Peyer's patch (tissue), 4 donors: ENCODE measurements around the gene LRG1. TPM values are rescaled to one million over a fixed set of nuclear protein-coding genes. Genes with fewer than 3 reads are reported as not detected.
A peak's percentile ranks its signal among the peaks of the same experiment; 100 is the strongest.

Source experiments
- DNase-seq, 3 donors: peaks; one replicate each; pipeline ENCODE4 v3.0.0-alpha.2; 2017 to 2019
- H3K27ac ChIP-seq, 4 donors: fragments of 200-600 bp; sonication (generic); one replicate each; pipeline ENCODE4 v1.5.1; 2016 to 2019
- H3K27me3 ChIP-seq, 2 donors: fragments of 200-600 bp; sonication (generic); one replicate each; pipeline ENCODE4 v1.5.1; 2019
- H3K36me3 ChIP-seq, 3 donors: fragments of 200-600 bp; sonication (generic); one replicate each; pipeline ENCODE4 v1.5.1; 2016 to 2019
- H3K4me1 ChIP-seq, 4 donors: fragments of 200-600 bp; sonication (generic); one replicate each; pipeline ENCODE4 v1.5.1; 2016 to 2019
- H3K4me3 ChIP-seq, 4 donors: fragments of 200-600 bp; sonication (generic); 1 replicate in 3 of 4; 2 replicates in 1 of 4; pipeline ENCODE4 v1.5.1; 2016 to 2019; ENCODE audit warnings: mild to moderate bottlenecking in 1 of 4
- H3K9me3 ChIP-seq, 4 donors: fragments of 200-600 bp; sonication (generic); one replicate each; pipeline ENCODE4 v1.5.1; 2016 to 2019; ENCODE audit warnings: mild to moderate bottlenecking in 1 of 4
- CTCF ChIP-seq, 6 experiments: fragments of 450-650 bp in 4 of 6; fragments of 200-600 bp in 2 of 6; sonication (generic) in 1 of 6; IDR thresholded peaks; one replicate each; pipeline ENCODE4 v1.5.1; 2017 to 2019; ENCODE audit warnings: antibody characterized with exemption in 6 of 6, mild to moderate bottlenecking in 3 of 6, moderate library complexity in 1 of 6
- POLR2A ChIP-seq, 2 donors: fragments of 450-650 bp; IDR thresholded peaks; one replicate each; pipeline ENCODE4 v1.5.1; 2017; ENCODE audit warnings: antibody characterized with exemption in 2 of 2, mild to moderate bottlenecking in 2 of 2, moderate library complexity in 2 of 2
- total RNA-seq, 4 donors: library from RNA; depleted of rRNA; stranded (reverse); fragments of >200 nt; gene quantifications; one replicate each; pipeline ENCODE4 v1.1.0, GENCODE V29; 2016

The LRG1 gene
- total RNA-seq, 4 donors from 2014 or later = 1.7 to 3.5 (median 3.0) TPM

- Histone ChIP-seq H3K4me1 (peaks cover 0 to 23% (median 9%) of the 10 kb centered on the region in 4 donors), H3K27me3 (peaks cover 0 to 39% of the 10 kb centered on the region in 2 donors), H3K27ac (no peak overlapping the region), H3K36me3 (no peaks in the 10 kb centered on the region), H3K9me3 (no peaks in the 10 kb centered on the region), H3K4me3 (peak overlapping the region in 2 of 4 donors; percentile 3 to 34)
- DNase-seq = no peak
- TF ChIP-seq CTCF (IDR thresholded peaks at IDR 0.05) (no peak), POLR2A (IDR thresholded peaks at IDR 0.05) (no peak)
Measured at GRCh38 chr19:4581666-4582553, 42.1 kb upstream of the LRG1 start.

GRCh38 chr19:4580961-4581665, 41.3 kb upstream of the LRG1 start:
- DNase-seq = no peak
- Histone ChIP-seq H3K4me3 (peak overlapping the region in 3 of 4 donors; percentile 3 to 34 (median 32)), H3K27ac (no peak overlapping the region), H3K4me1 (peaks cover 0 to 23% (median 9%) of the 10 kb centered on the region in 4 donors), H3K27me3 (peaks cover 0 to 39% of the 10 kb centered on the region in 2 donors), H3K36me3 (no peaks in the 10 kb centered on the region), H3K9me3 (no peaks in the 10 kb centered on the region)
- TF ChIP-seq POLR2A (IDR thresholded peaks at IDR 0.05) = no peak
- TF ChIP-seq CTCF (IDR thresholded peaks at IDR 0.05) = no peak

GRCh38 chr19:4580021-4580901, 40.4 kb upstream of the LRG1 start:
- H3K4me3 ChIP-seq = peak overlapping the region in 2 of 4 donors; percentile 13 to 32

GRCh38 chr19:4579389-4579788, 39.6 kb upstream of the LRG1 start:
- H3K27ac ChIP-seq = no peak overlapping the region
- no peak for DNase-seq
- peaks cover 0 to 30% of the 10 kb centered on the region in 2 donors for H3K27me3 ChIP-seq

More at GRCh38 chr19:4580021-4580901, 40.4 kb upstream of the LRG1 start:
- peaks cover 0 to 23% (median 9%) of the 10 kb centered on the region in 4 donors for H3K4me1 ChIP-seq
- no peaks in the 10 kb centered on the region for H3K36me3 ChIP-seq
- no peak for DNase-seq
- no peaks in the 10 kb centered on the region for H3K9me3 ChIP-seq
- H3K27ac ChIP-seq = no peak overlapping the region
- H3K27me3 ChIP-seq = peaks cover 0 to 38% of the 10 kb centered on the region in 2 donors
- TF ChIP-seq POLR2A (IDR thresholded peaks at IDR 0.05) (no peak), CTCF (IDR thresholded peaks at IDR 0.05) (no peak)

More at GRCh38 chr19:4579389-4579788, 39.6 kb upstream of the LRG1 start:
- peaks cover 0 to 17% (median 5%) of the 10 kb centered on the region in 4 donors for H3K4me1 ChIP-seq
- H3K36me3 ChIP-seq = no peaks in the 10 kb centered on the region
- TF ChIP-seq CTCF (IDR thresholded peaks at IDR 0.05) (no peak), POLR2A (IDR thresholded peaks at IDR 0.05) (no peak)
- no peaks in the 10 kb centered on the region for H3K9me3 ChIP-seq
- H3K4me3 ChIP-seq = no peak overlapping the region
